ENCODE data around the gene ZDHHC24.

- TF ChIP-seq CTCF (IDR thresholded peaks at IDR 0.05; ENCODE audit: insufficient read depth, low read depth, low read length), result no peak
- no peak for TF ChIP-seq EZH2 (IDR thresholded peaks at IDR 0.05; ENCODE audit: insufficient read depth, low read length)
These were observed 47.3 kb downstream of the ZDHHC24 start for GRCh38 chr11:66498506-66498905.
